ENCODE results near the gene SLC46A1.

- TF ChIP-seq, protein P1, sequence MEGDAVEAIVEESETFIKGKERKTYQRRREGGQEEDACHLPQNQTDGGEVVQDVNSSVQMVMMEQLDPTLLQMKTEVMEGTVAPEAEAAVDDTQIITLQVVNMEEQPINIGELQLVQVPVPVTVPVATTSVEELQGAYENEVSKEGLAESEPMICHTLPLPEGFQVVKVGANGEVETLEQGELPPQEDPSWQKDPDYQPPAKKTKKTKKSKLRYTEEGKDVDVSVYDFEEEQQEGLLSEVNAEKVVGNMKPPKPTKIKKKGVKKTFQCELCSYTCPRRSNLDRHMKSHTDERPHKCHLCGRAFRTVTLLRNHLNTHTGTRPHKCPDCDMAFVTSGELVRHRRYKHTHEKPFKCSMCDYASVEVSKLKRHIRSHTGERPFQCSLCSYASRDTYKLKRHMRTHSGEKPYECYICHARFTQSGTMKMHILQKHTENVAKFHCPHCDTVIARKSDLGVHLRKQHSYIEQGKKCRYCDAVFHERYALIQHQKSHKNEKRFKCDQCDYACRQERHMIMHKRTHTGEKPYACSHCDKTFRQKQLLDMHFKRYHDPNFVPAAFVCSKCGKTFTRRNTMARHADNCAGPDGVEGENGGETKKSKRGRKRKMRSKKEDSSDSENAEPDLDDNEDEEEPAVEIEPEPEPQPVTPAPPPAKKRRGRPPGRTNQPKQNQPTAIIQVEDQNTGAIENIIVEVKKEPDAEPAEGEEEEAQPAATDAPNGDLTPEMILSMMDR (IDR thresholded peaks at IDR 0.05): no peak
- TF ChIP-seq EP300 (IDR thresholded peaks at IDR 0.05) (no peak), POLR2A (IDR thresholded peaks at IDR 0.05; ENCODE audit: low read depth) (no peak)
Measured at GRCh38 chr17:28433721-28434120, 27.7 kb upstream of the SLC46A1 start.

Measured in esophagus muscularis mucosa (tissue), 4 donors.